Trophoblast cell (in vitro differentiated cells and primary cell): ENCODE data around the gene RBM33.

Experiments
- DNase-seq, 2 donors: peaks; one replicate each; pipeline ENCODE4 v3.0.0-alpha.2; 2016
- H2AFZ ChIP-seq: 2 replicates; pipeline ENCODE4 v1.6.1; 2013; ENCODE audit warnings: low read length, moderate library complexity, mild to moderate bottlenecking; ENCODE audit not compliant: insufficient read depth, poor library complexity
- H2AK5ac ChIP-seq: 2 replicates; pipeline ENCODE4 v1.6.1; 2013; ENCODE audit warnings: mild to moderate bottlenecking, low read length
- H2BK120ac ChIP-seq: 2 replicates; pipeline ENCODE4 v1.6.1; 2013; ENCODE audit warnings: low read length, mild to moderate bottlenecking, moderate library complexity; ENCODE audit not compliant: insufficient read depth, poor library complexity
- H2BK12ac ChIP-seq: 2 replicates; pipeline ENCODE4 v1.6.1; 2013; ENCODE audit warnings: mild to moderate bottlenecking, low read length, moderate library complexity
- H2BK5ac ChIP-seq: 2 replicates; pipeline ENCODE4 v1.6.1; 2013; ENCODE audit warnings: low read length, low read depth, moderate library complexity, mild to moderate bottlenecking; ENCODE audit not compliant: poor library complexity
- H3K14ac ChIP-seq: 2 replicates; pipeline ENCODE4 v1.6.1; 2013; ENCODE audit warnings: mild to moderate bottlenecking, low read length
- H3K18ac ChIP-seq: 2 replicates; pipeline ENCODE4 v1.6.1; 2013; ENCODE audit warnings: mild to moderate bottlenecking, low read length
- H3K23ac ChIP-seq: 2 replicates; pipeline ENCODE4 v1.6.1; 2013; ENCODE audit warnings: low read length
- H3K27ac ChIP-seq: 2 replicates; pipeline ENCODE4 v1.5.1; 2013; ENCODE audit warnings: low read depth, mild to moderate bottlenecking, inconsistent platforms, low read length, moderate library complexity
- H3K27me3 ChIP-seq: 2 replicates; pipeline ENCODE4 v1.6.1; 2013; ENCODE audit warnings: inconsistent platforms, mild to moderate bottlenecking, low read length, moderate library complexity; ENCODE audit not compliant: insufficient read depth
- H3K36me3 ChIP-seq, 2 experiments: 1 replicate in 1 of 2; 2 replicates in 1 of 2; pipeline ENCODE4 v1.6.1; 2013; ENCODE audit warnings: low read length in 2 of 2, mild to moderate bottlenecking in 2 of 2, moderate library complexity in 1 of 2; ENCODE audit not compliant: insufficient read depth in 2 of 2, control insufficient read depth in 1 of 2
- H3K4ac ChIP-seq: 2 replicates; pipeline ENCODE4 v1.6.1; 2013; ENCODE audit warnings: low read depth, mild to moderate bottlenecking, low read length, moderate library complexity
- H3K4me1 ChIP-seq, 2 experiments: 1 replicate in 1 of 2; 2 replicates in 1 of 2; pipeline ENCODE4 v1.6.1; 2013; ENCODE audit warnings: low read length in 2 of 2, mild to moderate bottlenecking in 2 of 2, moderate library complexity in 1 of 2; ENCODE audit not compliant: insufficient read depth in 2 of 2, control insufficient read depth in 1 of 2
- H3K4me2 ChIP-seq: 2 replicates; pipeline ENCODE4 v1.6.1; 2013; ENCODE audit warnings: inconsistent platforms, mild to moderate bottlenecking, low read length, moderate library complexity
- H3K4me3 ChIP-seq: 2 replicates; pipeline ENCODE4 v1.5.1; 2013; ENCODE audit warnings: mild to moderate bottlenecking, low read depth, low read length, inconsistent platforms
- H3K79me1 ChIP-seq: one replicate; pipeline ENCODE4 v1.6.1; 2013; ENCODE audit warnings: low read length
- H3K79me2 ChIP-seq: 2 replicates; pipeline ENCODE4 v1.6.1; 2013; ENCODE audit warnings: low read length, mild to moderate bottlenecking; ENCODE audit not compliant: control insufficient read depth, insufficient read depth, poor library complexity
- H3K9ac ChIP-seq: 2 replicates; pipeline ENCODE4 v1.6.1; 2013; ENCODE audit warnings: mild to moderate bottlenecking, low read length
- H3K9me3 ChIP-seq: 2 replicates; pipeline ENCODE4 v1.6.1; 2013; ENCODE audit warnings: low read depth, mild to moderate bottlenecking, control low read depth, inconsistent platforms, low read length; ENCODE audit not compliant: insufficient read depth
- H4K12ac ChIP-seq: 2 replicates; pipeline ENCODE4 v1.6.1; 2013; ENCODE audit warnings: low read depth, mild to moderate bottlenecking, low read length, moderate library complexity
- H4K8ac ChIP-seq: 2 replicates; pipeline ENCODE4 v1.6.1; 2013; ENCODE audit warnings: low read depth, mild to moderate bottlenecking, low read length, moderate library complexity
- H4K91ac ChIP-seq: one replicate; pipeline ENCODE4 v1.6.1; 2013; ENCODE audit warnings: low read depth, mild to moderate bottlenecking, low read length, moderate library complexity
- WGBS: extraction: QIAGEN DNeasy Blood & Tissue Kit; methylation state at CpG from one replicate; pipeline ENCODE4 v1.1.7; 2013; ENCODE audit warnings: missing lambda C conversion rate; ENCODE audit not compliant: insufficient read length, insufficient coverage; ENCODE audit errors: extremely low coverage; 5-methylcytosine and 5-hydroxymethylcytosine counted together

RBM33 gene

DNA sequence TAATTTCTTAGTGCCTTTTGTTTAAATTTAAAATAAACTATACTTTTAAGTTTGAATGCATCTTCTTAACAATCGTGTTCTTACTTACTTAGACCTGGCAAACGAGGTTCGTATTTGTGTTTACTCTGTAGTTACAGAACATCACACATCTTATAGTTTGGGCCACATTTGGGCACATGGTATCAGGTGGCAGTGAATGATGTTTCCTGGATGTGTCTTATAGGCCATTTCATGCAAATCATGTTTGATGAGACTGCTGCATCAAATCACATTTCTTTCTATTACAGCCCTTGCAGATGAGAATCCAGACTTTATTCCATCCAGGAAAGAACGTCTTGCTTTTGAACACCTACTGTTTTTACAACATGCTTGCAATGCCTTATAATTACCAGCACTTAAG lies 78.5 kb downstream of the RBM33 start:
- H3K23ac ChIP-seq: no peak overlapping the region
- no peak overlapping the region for H2AK5ac ChIP-seq
- H4K12ac ChIP-seq: no peak overlapping the region
- no peak overlapping the region for H3K18ac ChIP-seq
- no peak overlapping the region for H4K8ac ChIP-seq
- H2AFZ ChIP-seq: no peak overlapping the region
- H3K4me1 ChIP-seq: peaks cover 0 to 3% of the 10 kb centered on the region in 2 experiments
- no peak overlapping the region for H2BK12ac ChIP-seq
- H3K9me3 ChIP-seq: no peaks in the 10 kb centered on the region
- H3K14ac ChIP-seq: no peak overlapping the region
- no peak overlapping the region for H3K4me3 ChIP-seq
- peaks cover 2 to 8% of the 10 kb centered on the region in 2 experiments for H3K36me3 ChIP-seq
- H2BK120ac ChIP-seq: no peak overlapping the region
- H3K9ac ChIP-seq: no peak overlapping the region
- no peaks in the 10 kb centered on the region for H3K27me3 ChIP-seq
- DNase-seq: no peak
- no peak overlapping the region for H2BK5ac ChIP-seq
- H3K79me1 ChIP-seq: no peaks in the 10 kb centered on the region
- no peak overlapping the region for H3K4ac ChIP-seq
- no CpG with 5 or more reads among the region's 4 CpGs for WGBS
- H3K27ac ChIP-seq: no peak overlapping the region
- no peaks in the 10 kb centered on the region for H3K79me2 ChIP-seq
- H3K4me2 ChIP-seq: peak overlapping the region; percentile 4
- no peak overlapping the region for H4K91ac ChIP-seq

GRCh38 chr7:155724327-155725005 lies 80.0 kb downstream of the RBM33 start:
- Histone ChIP-seq H2BK120ac (no peak overlapping the region), H3K23ac (no peak overlapping the region), H2BK5ac (no peak overlapping the region), H4K8ac (no peak overlapping the region), H3K4ac (no peak overlapping the region), H2AFZ (no peak overlapping the region), H3K9ac (no peak overlapping the region), H3K18ac (no peak overlapping the region), H3K27ac (no peak overlapping the region), H3K79me1 (no peaks in the 10 kb centered on the region), H4K91ac (no peak overlapping the region), H3K27me3 (no peaks in the 10 kb centered on the region), H2BK12ac (no peak overlapping the region), H3K9me3 (no peaks in the 10 kb centered on the region), H3K4me2 (no peak overlapping the region), H3K36me3 (peaks cover 5 to 9% of the 10 kb centered on the region in 2 experiments), H3K4me3 (no peak overlapping the region), H3K14ac (no peak overlapping the region), H3K79me2 (peaks cover 3% of the 10 kb centered on the region), H2AK5ac (no peak overlapping the region), H3K4me1 (peaks cover 0 to 3% of the 10 kb centered on the region in 2 experiments), H4K12ac (no peak overlapping the region)
- WGBS: no CpG with 5 or more reads among the region's 14 CpGs
- no peak for DNase-seq

GRCh38 chr7:155725006-155725355 lies 80.5 kb downstream of the RBM33 start:
- H3K23ac ChIP-seq: no peak overlapping the region
- H3K4ac ChIP-seq: no peak overlapping the region
- H3K18ac ChIP-seq: no peak overlapping the region
- H2AFZ ChIP-seq: no peak overlapping the region
- no peak overlapping the region for H2BK120ac ChIP-seq
- H4K8ac ChIP-seq: no peak overlapping the region
- no peak overlapping the region for H2AK5ac ChIP-seq
- H3K4me3 ChIP-seq: no peak overlapping the region
- no peak overlapping the region for H3K27ac ChIP-seq
- no peak overlapping the region for H3K14ac ChIP-seq
- H3K4me1 ChIP-seq: peaks cover 0 to 3% of the 10 kb centered on the region in 2 experiments
- no peaks in the 10 kb centered on the region for H3K27me3 ChIP-seq
- no peak overlapping the region for H2BK12ac ChIP-seq
- peaks cover 5 to 11% of the 10 kb centered on the region in 2 experiments for H3K36me3 ChIP-seq
- H3K9ac ChIP-seq: no peak overlapping the region
- H4K91ac ChIP-seq: no peak overlapping the region
- H3K9me3 ChIP-seq: no peaks in the 10 kb centered on the region
- H3K79me2 ChIP-seq: peaks cover 3% of the 10 kb centered on the region
- DNase-seq: no peak
- no peaks in the 10 kb centered on the region for H3K79me1 ChIP-seq
- WGBS: no CpG with 5 or more reads among the region's 2 CpGs
- no peak overlapping the region for H4K12ac ChIP-seq
- no peak overlapping the region for H3K4me2 ChIP-seq
- no peak overlapping the region for H2BK5ac ChIP-seq

GRCh38 chr7:155727616-155728015 lies 83.2 kb downstream of the RBM33 start:
- H2BK12ac ChIP-seq: no peak overlapping the region
- H3K18ac ChIP-seq: no peak overlapping the region
- peaks cover 4% of the 10 kb centered on the region for H3K79me2 ChIP-seq
- H4K8ac ChIP-seq: no peak overlapping the region
- H3K4me1 ChIP-seq: peaks cover 0 to 2% of the 10 kb centered on the region in 2 experiments
- H3K14ac ChIP-seq: no peak overlapping the region
- peaks cover 7 to 14% of the 10 kb centered on the region in 2 experiments for H3K36me3 ChIP-seq
- H4K91ac ChIP-seq: no peak overlapping the region
- H2AFZ ChIP-seq: no peak overlapping the region
- no CpG with 5 or more reads among the region's 10 CpGs for WGBS
- H3K79me1 ChIP-seq: no peaks in the 10 kb centered on the region
- H3K4ac ChIP-seq: no peak overlapping the region
- no peak overlapping the region for H3K27ac ChIP-seq
- no peak overlapping the region for H2BK5ac ChIP-seq
- no peak overlapping the region for H4K12ac ChIP-seq
- no peak overlapping the region for H3K4me3 ChIP-seq
- H3K9me3 ChIP-seq: no peaks in the 10 kb centered on the region
- H3K23ac ChIP-seq: no peak overlapping the region
- H3K27me3 ChIP-seq: no peaks in the 10 kb centered on the region
- H3K9ac ChIP-seq: no peak overlapping the region
- DNase-seq: no peak
- no peak overlapping the region for H3K4me2 ChIP-seq
- no peak overlapping the region for H2AK5ac ChIP-seq
- H2BK120ac ChIP-seq: no peak overlapping the region
